SK-MEL-5 (cell line): Measurements from ENCODE around the gene GNAT1. TPM values are rescaled to one million over a fixed set of nuclear protein-coding genes. Genes with fewer than 3 reads are reported as not detected.
A peak's percentile ranks its signal among the peaks of the same experiment; 100 is the strongest.

Experiments
- DNase-seq: peaks from one replicate; pipeline ENCODE4 v3.0.0-alpha.2; 2016; ENCODE audit warnings: low read depth, low spot score
- in situ Hi-C: cut with HindIII; loops from 2 replicates; pipeline ENCODE4 v1.10.0; 2016; ENCODE audit warnings: low sequenced_read_pairs, high pct_unique_total_duplicates, low pct_unique_long_range_greater_than_20kb
- total RNA-seq: library from RNA; depleted of rRNA; stranded (reverse); fragments of >200 nt; shearing (Covaris generic); gene quantifications from 2 replicates; pipeline ENCODE4 v1.2.3, GENCODE V29; 2014

Gene GNAT1
- total RNA-seq, 1 experiment from 2014 or later = not detected

GRCh38 chr3:50171540-50172301, 19.7 kb upstream of the GNAT1 start:
- in situ Hi-C loops = no loop called here
- DNase-seq = no peak

- no peak for DNase-seq
- in situ Hi-C loops = no loop called here
Measured at GRCh38 chr3:50172626-50173220, 18.7 kb upstream of the GNAT1 start.

- in situ Hi-C loops = no loop called here
Measured at GRCh38 chr3:50173685-50174516, 17.5 kb upstream of the GNAT1 start.

GRCh38 chr3:50174517-50174895, 16.9 kb upstream of the GNAT1 start:
- in situ Hi-C loops = no loop called here

More at GRCh38 chr3:50173685-50174516, 17.5 kb upstream of the GNAT1 start:
- DNase-seq = no peak

GRCh38 chr3:50174947-50175524, 16.4 kb upstream of the GNAT1 start:
- in situ Hi-C loops = no loop called here
- DNase-seq = no peak

More at GRCh38 chr3:50174517-50174895, 16.9 kb upstream of the GNAT1 start:
- DNase-seq = no peak

- in situ Hi-C loops = no loop called here
- DNase-seq = no peak
Measured at GRCh38 chr3:50177346-50177745, 14.1 kb upstream of the GNAT1 start.

GRCh38 chr3:50179710-50180109, 11.7 kb upstream of the GNAT1 start:
- in situ Hi-C loops = no loop called here
- DNase-seq = no peak

- no peak for DNase-seq
- in situ Hi-C loops = no loop called here
Measured at GRCh38 chr3:50181985-50182384, 9.4 kb upstream of the GNAT1 start.

- DNase-seq = no peak
- in situ Hi-C loops = no loop called here
Measured at GRCh38 chr3:50182533-50183099, 8.8 kb upstream of the GNAT1 start.

GRCh38 chr3:50183755-50184154, 7.7 kb upstream of the GNAT1 start:
- DNase-seq = no peak
- in situ Hi-C loops = no loop called here

- in situ Hi-C loops = no loop called here
- DNase-seq = no peak
Measured at GRCh38 chr3:50184242-50184978, 7.0 kb upstream of the GNAT1 start.

GRCh38 chr3:50185230-50185629, 6.2 kb upstream of the GNAT1 start:
- in situ Hi-C loops = no loop called here

GRCh38 chr3:50186096-50186495, 5.3 kb upstream of the GNAT1 start:
- DNase-seq = no peak
- in situ Hi-C loops = no loop called here

More at GRCh38 chr3:50185230-50185629, 6.2 kb upstream of the GNAT1 start:
- no peak for DNase-seq

GRCh38 chr3:50187750-50188149, 3.7 kb upstream of the GNAT1 start:
- no peak for DNase-seq
- in situ Hi-C loops = no loop called here

- in situ Hi-C loops = no loop called here
- peak; percentile 83 for DNase-seq
Measured at GRCh38 chr3:50189274-50189673, 2.1 kb upstream of the GNAT1 start.

GRCh38 chr3:50189989-50190388, 1.4 kb upstream of the GNAT1 start:
- in situ Hi-C loops = no loop called here
- DNase-seq = no peak

- DNase-seq = no peak
- in situ Hi-C loops = no loop called here
Measured at GRCh38 chr3:50192124-50192523, 714 bp downstream of the GNAT1 start.
